Body of pancreas (tissue), 4 donors: ENCODE results near the gene RIMKLB.

Experiments used
- POLR2A ChIP-seq, 3 donors: fragments of 450-650 bp; IDR thresholded peaks; one replicate each; pipeline ENCODE4 v1.6.1; 2016; ENCODE audit warnings: antibody characterized with exemption in 3 of 3, mild to moderate bottlenecking in 2 of 3
- TF ChIP-seq, protein P1 (sequence below), 7 experiments: fragments of 450-650 bp in 4 of 7; fragments of 200-600 bp in 3 of 7; sonication (generic) in 3 of 7; IDR thresholded peaks; one replicate each; pipeline ENCODE4 v1.5.1; 2016 to 2019; ENCODE audit warnings: antibody characterized with exemption in 7 of 7

DNA sequence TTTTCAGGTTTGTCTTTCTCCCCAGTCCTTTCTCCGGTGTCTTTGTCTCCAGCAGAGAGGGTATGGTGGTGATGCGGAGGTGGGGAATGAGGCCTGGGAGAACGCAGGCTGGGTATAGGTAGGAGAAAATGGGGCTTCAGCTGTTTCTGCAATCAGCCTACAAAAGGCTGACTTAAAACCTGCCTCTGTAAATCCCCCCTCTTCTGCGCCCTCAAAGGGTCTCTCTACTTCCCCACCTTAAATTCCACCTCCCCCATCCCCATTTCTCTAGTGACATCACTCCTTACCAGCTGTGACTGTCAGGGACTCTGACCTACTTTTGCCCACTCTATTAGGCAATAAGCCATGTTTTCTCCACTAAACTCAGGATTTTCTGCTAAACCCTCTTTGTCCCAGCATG is 8.1 kb upstream of the RIMKLB start:
- no peak for TF ChIP-seq POLR2A (IDR thresholded peaks at IDR 0.05)
- TF ChIP-seq, protein P1, sequence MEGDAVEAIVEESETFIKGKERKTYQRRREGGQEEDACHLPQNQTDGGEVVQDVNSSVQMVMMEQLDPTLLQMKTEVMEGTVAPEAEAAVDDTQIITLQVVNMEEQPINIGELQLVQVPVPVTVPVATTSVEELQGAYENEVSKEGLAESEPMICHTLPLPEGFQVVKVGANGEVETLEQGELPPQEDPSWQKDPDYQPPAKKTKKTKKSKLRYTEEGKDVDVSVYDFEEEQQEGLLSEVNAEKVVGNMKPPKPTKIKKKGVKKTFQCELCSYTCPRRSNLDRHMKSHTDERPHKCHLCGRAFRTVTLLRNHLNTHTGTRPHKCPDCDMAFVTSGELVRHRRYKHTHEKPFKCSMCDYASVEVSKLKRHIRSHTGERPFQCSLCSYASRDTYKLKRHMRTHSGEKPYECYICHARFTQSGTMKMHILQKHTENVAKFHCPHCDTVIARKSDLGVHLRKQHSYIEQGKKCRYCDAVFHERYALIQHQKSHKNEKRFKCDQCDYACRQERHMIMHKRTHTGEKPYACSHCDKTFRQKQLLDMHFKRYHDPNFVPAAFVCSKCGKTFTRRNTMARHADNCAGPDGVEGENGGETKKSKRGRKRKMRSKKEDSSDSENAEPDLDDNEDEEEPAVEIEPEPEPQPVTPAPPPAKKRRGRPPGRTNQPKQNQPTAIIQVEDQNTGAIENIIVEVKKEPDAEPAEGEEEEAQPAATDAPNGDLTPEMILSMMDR (IDR thresholded peaks at IDR 0.05) = no peak
